ENCODE measurements around the gene CLCN3. TPM values are rescaled to one million over a fixed set of nuclear protein-coding genes. Genes with fewer than 3 reads are reported as not detected.

The CLCN3 gene
- total RNA-seq, 3 donors from 2014 or later: 68.2 to 127 (median 125) TPM

DNA sequence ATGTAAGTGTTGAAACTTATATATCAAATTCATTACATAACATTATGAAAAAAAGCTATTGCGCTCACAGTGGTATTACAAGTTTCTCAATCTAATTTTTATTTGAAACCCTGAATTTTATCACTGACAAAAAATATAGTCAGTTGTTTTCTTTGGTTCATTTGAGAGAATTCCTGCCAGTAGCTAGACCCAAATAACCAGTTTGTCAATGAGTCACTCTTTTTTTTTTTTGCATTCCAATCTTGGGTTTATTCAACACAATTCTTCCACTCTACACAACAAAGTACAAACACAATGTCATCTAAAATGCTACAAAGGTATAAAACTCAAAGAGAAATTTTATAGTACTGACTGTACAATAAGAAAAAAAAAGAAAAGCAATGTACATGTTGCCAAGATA is 124.2 kb downstream of the CLCN3 start:
- no peak for DNase-seq
- no peak overlapping the region for H3K4me3 ChIP-seq
- no peaks in the 10 kb centered on the region for H3K36me3 ChIP-seq (ENCODE audit: low read depth)
- no peak for ATAC-seq
- H3K4me1 ChIP-seq (ENCODE audit: low read depth): no peaks in the 10 kb centered on the region
- H3K9me3 ChIP-seq: no peaks in the 10 kb centered on the region
- TF ChIP-seq, protein P1, sequence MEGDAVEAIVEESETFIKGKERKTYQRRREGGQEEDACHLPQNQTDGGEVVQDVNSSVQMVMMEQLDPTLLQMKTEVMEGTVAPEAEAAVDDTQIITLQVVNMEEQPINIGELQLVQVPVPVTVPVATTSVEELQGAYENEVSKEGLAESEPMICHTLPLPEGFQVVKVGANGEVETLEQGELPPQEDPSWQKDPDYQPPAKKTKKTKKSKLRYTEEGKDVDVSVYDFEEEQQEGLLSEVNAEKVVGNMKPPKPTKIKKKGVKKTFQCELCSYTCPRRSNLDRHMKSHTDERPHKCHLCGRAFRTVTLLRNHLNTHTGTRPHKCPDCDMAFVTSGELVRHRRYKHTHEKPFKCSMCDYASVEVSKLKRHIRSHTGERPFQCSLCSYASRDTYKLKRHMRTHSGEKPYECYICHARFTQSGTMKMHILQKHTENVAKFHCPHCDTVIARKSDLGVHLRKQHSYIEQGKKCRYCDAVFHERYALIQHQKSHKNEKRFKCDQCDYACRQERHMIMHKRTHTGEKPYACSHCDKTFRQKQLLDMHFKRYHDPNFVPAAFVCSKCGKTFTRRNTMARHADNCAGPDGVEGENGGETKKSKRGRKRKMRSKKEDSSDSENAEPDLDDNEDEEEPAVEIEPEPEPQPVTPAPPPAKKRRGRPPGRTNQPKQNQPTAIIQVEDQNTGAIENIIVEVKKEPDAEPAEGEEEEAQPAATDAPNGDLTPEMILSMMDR (IDR thresholded peaks at IDR 0.05): no peak
- intact Hi-C loops (cut with DNase I, micrococcal nuclease): no loop called here

GRCh38 chr4:169745291-169745690 is 124.9 kb downstream of the CLCN3 start:
- intact Hi-C loops (cut with DNase I, micrococcal nuclease): no loop called here
- Histone ChIP-seq H3K4me3 (no peak overlapping the region), H3K9me3 (no peaks in the 10 kb centered on the region), H3K36me3 (ENCODE audit: low read depth) (no peaks in the 10 kb centered on the region), H3K4me1 (ENCODE audit: low read depth) (no peaks in the 10 kb centered on the region)
- ATAC-seq (no peak), DNase-seq (no peak)
- TF ChIP-seq, protein P1 (IDR thresholded peaks at IDR 0.05): no peak

DNA sequence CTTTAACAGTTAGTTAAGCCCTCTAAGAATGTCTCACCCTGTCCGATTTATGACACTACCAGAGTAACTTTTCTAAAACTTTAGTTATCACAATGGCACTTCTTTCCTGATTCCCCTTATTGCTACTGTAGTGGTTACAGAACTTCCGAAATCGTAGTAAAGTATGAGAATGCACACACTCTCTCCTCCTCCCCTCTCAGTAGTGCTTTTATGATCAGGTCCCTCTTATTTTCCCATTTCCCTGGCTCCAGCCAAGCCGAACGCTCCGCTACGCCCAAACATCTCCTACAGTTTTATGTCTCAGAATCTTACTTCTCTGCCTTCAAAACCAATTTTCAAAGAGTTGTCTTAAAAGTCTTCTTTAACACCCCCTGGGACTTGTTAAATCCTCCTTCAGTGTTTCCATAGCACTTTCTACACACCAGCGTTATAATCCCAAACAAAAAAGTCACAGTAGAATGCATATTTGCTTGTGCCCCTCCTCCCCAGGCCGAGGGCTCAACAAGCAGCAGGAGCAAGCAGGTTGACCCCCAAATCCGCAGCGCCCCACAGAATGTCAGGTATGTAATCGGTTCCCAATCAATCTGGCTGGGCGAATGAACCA is 136.7 kb downstream of the CLCN3 start:
- intact Hi-C loops (cut with DNase I, micrococcal nuclease): no loop called here
- H3K4me1 ChIP-seq (ENCODE audit: low read depth): peaks cover 12% of the 10 kb centered on the region
- no peak for ATAC-seq
- H3K36me3 ChIP-seq (ENCODE audit: low read depth): no peaks in the 10 kb centered on the region
- peak in 1 of 3 donors; percentile 7 for DNase-seq
- TF ChIP-seq, protein P1 (IDR thresholded peaks at IDR 0.05): no peak
- no peaks in the 10 kb centered on the region for H3K9me3 ChIP-seq
- peak overlapping the region; percentile 60 for H3K4me3 ChIP-seq

DNA sequence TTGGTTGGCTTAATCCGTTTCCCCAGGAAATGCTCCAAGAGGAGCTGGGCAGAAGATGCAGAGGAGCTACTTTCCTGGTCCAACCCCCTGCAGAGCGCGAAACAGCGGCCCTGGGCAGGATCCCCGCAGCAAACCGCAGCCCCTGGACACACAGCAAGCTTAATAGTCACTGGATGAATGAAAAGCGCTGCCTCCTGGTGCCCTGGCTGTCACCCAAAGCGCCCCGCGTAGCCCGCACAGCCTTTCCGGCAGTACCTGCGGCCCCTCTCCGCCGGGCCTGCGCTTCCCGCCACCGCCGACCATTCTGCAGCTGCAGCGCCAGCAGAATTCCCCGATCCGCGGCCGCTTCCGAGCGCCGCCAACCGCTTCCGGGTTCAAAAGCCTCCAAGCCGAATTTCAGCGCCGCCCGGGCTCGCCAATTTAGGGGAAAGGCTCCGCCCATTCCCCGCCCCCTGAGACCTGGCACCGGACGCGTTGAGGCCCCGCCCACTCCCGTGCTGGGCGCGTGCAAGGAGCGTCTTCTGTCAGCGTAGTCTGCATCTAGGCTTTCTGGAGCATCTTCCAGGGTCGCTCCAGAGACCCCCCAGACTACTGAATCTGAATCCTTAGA is 137.3 kb downstream of the CLCN3 start, which contains the start of gene HPF1:
Gene HPF1 (minus strand): TSS at position 370 of the 610 bp plus-strand sequence. CDS start 67 bp downstream, at position 303.
- Histone ChIP-seq H3K36me3 (ENCODE audit: low read depth) (no peaks in the 10 kb centered on the region), H3K4me1 (ENCODE audit: low read depth) (peaks cover 12% of the 10 kb centered on the region), H3K4me3 (peak within 1 kb of the TSS; percentile 60), H3K9me3 (no peaks in the 10 kb centered on the region)
- ATAC-seq: peak; percentile 100
- intact Hi-C loops (cut with DNase I, micrococcal nuclease): no loop called here
- DNase-seq: peak; percentile 96 to 98 (median 98)
- TF ChIP-seq, protein P1 (IDR thresholded peaks at IDR 0.05): no peak

DNA sequence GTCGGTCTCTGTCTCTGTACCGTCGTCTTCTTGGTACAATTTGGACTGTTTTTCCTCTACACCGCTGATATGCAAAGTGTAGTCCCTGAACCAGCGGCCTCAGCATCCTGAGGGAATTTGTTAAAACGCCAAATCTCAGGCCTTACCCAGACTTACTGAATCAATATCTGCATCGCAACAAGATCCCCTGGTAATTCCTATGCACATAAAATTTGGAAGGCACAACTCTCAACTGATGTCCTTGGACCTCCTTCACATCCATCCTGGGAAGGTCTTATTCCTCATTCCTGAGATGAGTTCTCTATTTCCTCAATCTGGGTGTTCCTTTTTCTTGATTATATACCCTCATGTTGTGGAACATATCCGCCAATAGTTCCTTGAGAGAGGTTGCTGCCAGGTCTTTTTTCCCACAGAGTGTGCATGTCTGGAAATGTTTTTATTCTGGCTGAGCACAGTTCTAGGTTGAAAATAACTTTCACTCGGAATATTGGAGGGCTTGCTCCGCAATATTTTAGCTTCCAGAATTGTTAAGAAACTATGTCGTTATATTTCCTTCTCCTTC is 138.1 kb downstream of the CLCN3 start:
- intact Hi-C loops (cut with DNase I, micrococcal nuclease): no loop called here
- H3K4me3 ChIP-seq: no peak overlapping the region
- DNase-seq: no peak

More for the DNA sequence above, 138.1 kb downstream of the CLCN3 start:
- Histone ChIP-seq H3K9me3 (no peaks in the 10 kb centered on the region), H3K4me1 (ENCODE audit: low read depth) (peaks cover 12% of the 10 kb centered on the region), H3K36me3 (ENCODE audit: low read depth) (no peaks in the 10 kb centered on the region)
- TF ChIP-seq, protein P1 (IDR thresholded peaks at IDR 0.05): no peak
- no peak for ATAC-seq
